Mucosa of descending colon (tissue), 3 donors: Measurements from ENCODE around the gene OSTF1. TPM values are rescaled to one million over a fixed set of nuclear protein-coding genes. Genes with fewer than 3 reads are reported as not detected.

Experiments
- ATAC-seq: fragments of 200-7000 bp; cut with Tn5 transposase; one replicate; pipeline ENCODE4 v1.9.1; 2020; ENCODE audit warnings: mild to moderate bottlenecking, moderate library complexity
- DNase-seq, 3 donors: peaks; one replicate each; pipeline ENCODE4 v3.0.0-alpha.2; 2020
- H3K36me3 ChIP-seq: fragments of 200-600 bp; one replicate; pipeline ENCODE4 v1.8.0; 2021; ENCODE audit warnings: low read depth, mild to moderate bottlenecking
- H3K4me1 ChIP-seq: fragments of 200-600 bp; one replicate; pipeline ENCODE4 v1.8.0; 2021; ENCODE audit warnings: low read depth, mild to moderate bottlenecking
- H3K4me3 ChIP-seq: fragments of 200-600 bp; one replicate; pipeline ENCODE4 v1.8.0; 2021; ENCODE audit warnings: mild to moderate bottlenecking
- H3K9me3 ChIP-seq: fragments of 200-600 bp; one replicate; pipeline ENCODE4 v1.8.0; 2021; ENCODE audit warnings: mild to moderate bottlenecking
- intact Hi-C, 2 donors: fragments of 100-400 bp; cut with DNase I in 1 of 2; cut with micrococcal nuclease in 1 of 2; formaldehyde crosslinking; loops; one replicate each; pipeline versions ENCODE4 v1.11.0 to v1.11.1; 2022; cut with DNase I, micrococcal nuclease
- total RNA-seq, 3 donors: library from RNA; stranded (reverse); fragmentation: NEBNext Ultra II Directional in 2 of 3; extraction: Animal tissue kit (Norgen Biotek cat#: 25700) in 2 of 3; gene quantifications; one replicate each; pipeline versions ENCODE4 v1.2.1 to v1.2.4, GENCODE V29; 2021 to 2023
- TF ChIP-seq, protein P1 (sequence below): fragments of 200-600 bp; IDR thresholded peaks from one replicate; pipeline ENCODE4 v1.8.0; 2022; ENCODE audit warnings: antibody characterized with exemption, mild to moderate bottlenecking
- donor health status: DM: no; HTN: no; CAD: no; lungs with moderate emphysema.
- donor health status: DM: no; HTN: no; CAD: no.
- donor health status: DM: no; HTN: yes; CAD: no.

The OSTF1 gene
- total RNA-seq, 3 donors from 2014 or later, result 40.6 to 71.2 (median 63.9) TPM

- TF ChIP-seq, protein P1, sequence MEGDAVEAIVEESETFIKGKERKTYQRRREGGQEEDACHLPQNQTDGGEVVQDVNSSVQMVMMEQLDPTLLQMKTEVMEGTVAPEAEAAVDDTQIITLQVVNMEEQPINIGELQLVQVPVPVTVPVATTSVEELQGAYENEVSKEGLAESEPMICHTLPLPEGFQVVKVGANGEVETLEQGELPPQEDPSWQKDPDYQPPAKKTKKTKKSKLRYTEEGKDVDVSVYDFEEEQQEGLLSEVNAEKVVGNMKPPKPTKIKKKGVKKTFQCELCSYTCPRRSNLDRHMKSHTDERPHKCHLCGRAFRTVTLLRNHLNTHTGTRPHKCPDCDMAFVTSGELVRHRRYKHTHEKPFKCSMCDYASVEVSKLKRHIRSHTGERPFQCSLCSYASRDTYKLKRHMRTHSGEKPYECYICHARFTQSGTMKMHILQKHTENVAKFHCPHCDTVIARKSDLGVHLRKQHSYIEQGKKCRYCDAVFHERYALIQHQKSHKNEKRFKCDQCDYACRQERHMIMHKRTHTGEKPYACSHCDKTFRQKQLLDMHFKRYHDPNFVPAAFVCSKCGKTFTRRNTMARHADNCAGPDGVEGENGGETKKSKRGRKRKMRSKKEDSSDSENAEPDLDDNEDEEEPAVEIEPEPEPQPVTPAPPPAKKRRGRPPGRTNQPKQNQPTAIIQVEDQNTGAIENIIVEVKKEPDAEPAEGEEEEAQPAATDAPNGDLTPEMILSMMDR, result no peak
- ATAC-seq (no peak), DNase-seq (no peak)
- Histone ChIP-seq H3K9me3 (no peaks in the 10 kb centered on the region), H3K4me3 (no peak overlapping the region), H3K4me1 (no peaks in the 10 kb centered on the region), H3K36me3 (no peaks in the 10 kb centered on the region)
- intact Hi-C loops, result no loop called here
Measured at GRCh38 chr9:75046725-75047345, 41.5 kb upstream of the OSTF1 start.

DNA sequence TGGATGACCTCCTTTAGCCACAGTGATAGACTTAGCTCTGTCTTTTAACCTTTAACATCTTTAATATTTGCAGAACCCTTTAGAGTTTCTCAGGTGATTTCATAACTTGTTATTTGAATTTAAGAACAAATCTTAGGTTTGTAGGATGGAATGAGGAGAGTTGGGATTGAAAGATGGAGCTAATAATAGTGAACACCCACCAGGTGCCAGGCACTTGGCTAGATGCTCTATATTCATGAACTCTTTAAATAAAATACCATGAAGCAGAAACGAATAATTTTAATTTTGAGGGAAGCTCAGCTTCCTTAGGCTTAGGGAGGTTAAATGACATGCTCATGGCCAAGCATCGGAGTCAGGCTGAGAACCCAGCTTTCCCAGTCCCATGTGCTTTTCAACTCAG, 40.8 kb upstream of the OSTF1 start:
- no peak overlapping the region for H3K4me3 ChIP-seq
- H3K4me1 ChIP-seq, result no peaks in the 10 kb centered on the region
- TF ChIP-seq, protein P1, result no peak
- intact Hi-C loops, result no loop called here
- DNase-seq (no peak), ATAC-seq (no peak)
- H3K9me3 ChIP-seq, result no peaks in the 10 kb centered on the region
- no peaks in the 10 kb centered on the region for H3K36me3 ChIP-seq

GRCh38 chr9:75051285-75051684, 37.0 kb upstream of the OSTF1 start:
- DNase-seq, result no peak
- Histone ChIP-seq H3K9me3 (no peaks in the 10 kb centered on the region), H3K4me3 (no peak overlapping the region), H3K4me1 (no peaks in the 10 kb centered on the region), H3K36me3 (no peaks in the 10 kb centered on the region)
- TF ChIP-seq, protein P1, result no peak
- intact Hi-C loops, result no loop called here
- ATAC-seq, result no peak

GRCh38 chr9:75053869-75054268, 34.4 kb upstream of the OSTF1 start:
- intact Hi-C loops, result no loop called here
- H3K9me3 ChIP-seq, result no peaks in the 10 kb centered on the region
- H3K4me1 ChIP-seq, result no peaks in the 10 kb centered on the region
- DNase-seq, result no peak
- no peaks in the 10 kb centered on the region for H3K36me3 ChIP-seq
- ATAC-seq, result no peak
- no peak overlapping the region for H3K4me3 ChIP-seq
- TF ChIP-seq, protein P1, result no peak

GRCh38 chr9:75054368-75055001, 33.8 kb upstream of the OSTF1 start:
- Histone ChIP-seq H3K4me1 (no peaks in the 10 kb centered on the region), H3K4me3 (no peak overlapping the region), H3K36me3 (no peaks in the 10 kb centered on the region), H3K9me3 (no peaks in the 10 kb centered on the region)
- intact Hi-C loops, result no loop called here
- DNase-seq, result no peak
- TF ChIP-seq, protein P1, result no peak
- no peak for ATAC-seq
